Retinal pigment epithelial cell (primary cell): Measurements from ENCODE around the gene BCORL1.

Experiments used
- DNase-seq: peaks from one replicate; pipeline ENCODE4 v3.0.0-alpha.2; 2010; ENCODE audit warnings: low read depth
- H3K4me3 ChIP-seq: 2 replicates; pipeline ENCODE4 v1.5.1; 2011; ENCODE audit warnings: mild to moderate bottlenecking, low read length, control low read depth, moderate library complexity
- TF ChIP-seq, protein P1 (sequence below): conservative IDR thresholded peaks from 2 replicates; pipeline ENCODE4 v1.5.1; 2011; ENCODE audit warnings: low read depth, low read length, control low read depth, inconsistent platforms

Gene BCORL1

DNA sequence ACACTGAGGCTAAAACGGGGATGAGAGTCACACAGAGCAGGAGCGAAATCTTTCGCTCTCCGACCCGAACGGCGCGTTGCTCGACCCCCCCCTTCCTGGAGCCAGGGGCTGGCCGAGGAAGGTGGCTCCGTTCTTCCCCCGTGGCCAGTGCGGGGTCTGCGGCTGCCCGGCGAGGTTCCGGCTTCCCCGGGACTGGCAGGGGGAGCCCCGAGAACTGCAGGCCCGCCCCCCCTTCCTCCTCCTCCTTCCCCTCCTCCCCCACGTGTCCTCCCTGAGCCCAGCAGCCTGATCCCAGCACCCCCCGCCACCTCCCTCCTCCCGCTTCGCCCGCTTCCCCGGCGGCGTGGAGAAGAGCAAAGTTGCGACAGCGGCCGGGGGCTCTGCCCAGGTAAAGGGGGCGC, 2.4 kb upstream of the BCORL1 start:
- no peak for DNase-seq
- peak overlapping the region; percentile 22 for H3K4me3 ChIP-seq
- TF ChIP-seq, protein P1, sequence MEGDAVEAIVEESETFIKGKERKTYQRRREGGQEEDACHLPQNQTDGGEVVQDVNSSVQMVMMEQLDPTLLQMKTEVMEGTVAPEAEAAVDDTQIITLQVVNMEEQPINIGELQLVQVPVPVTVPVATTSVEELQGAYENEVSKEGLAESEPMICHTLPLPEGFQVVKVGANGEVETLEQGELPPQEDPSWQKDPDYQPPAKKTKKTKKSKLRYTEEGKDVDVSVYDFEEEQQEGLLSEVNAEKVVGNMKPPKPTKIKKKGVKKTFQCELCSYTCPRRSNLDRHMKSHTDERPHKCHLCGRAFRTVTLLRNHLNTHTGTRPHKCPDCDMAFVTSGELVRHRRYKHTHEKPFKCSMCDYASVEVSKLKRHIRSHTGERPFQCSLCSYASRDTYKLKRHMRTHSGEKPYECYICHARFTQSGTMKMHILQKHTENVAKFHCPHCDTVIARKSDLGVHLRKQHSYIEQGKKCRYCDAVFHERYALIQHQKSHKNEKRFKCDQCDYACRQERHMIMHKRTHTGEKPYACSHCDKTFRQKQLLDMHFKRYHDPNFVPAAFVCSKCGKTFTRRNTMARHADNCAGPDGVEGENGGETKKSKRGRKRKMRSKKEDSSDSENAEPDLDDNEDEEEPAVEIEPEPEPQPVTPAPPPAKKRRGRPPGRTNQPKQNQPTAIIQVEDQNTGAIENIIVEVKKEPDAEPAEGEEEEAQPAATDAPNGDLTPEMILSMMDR: no peak

DNA sequence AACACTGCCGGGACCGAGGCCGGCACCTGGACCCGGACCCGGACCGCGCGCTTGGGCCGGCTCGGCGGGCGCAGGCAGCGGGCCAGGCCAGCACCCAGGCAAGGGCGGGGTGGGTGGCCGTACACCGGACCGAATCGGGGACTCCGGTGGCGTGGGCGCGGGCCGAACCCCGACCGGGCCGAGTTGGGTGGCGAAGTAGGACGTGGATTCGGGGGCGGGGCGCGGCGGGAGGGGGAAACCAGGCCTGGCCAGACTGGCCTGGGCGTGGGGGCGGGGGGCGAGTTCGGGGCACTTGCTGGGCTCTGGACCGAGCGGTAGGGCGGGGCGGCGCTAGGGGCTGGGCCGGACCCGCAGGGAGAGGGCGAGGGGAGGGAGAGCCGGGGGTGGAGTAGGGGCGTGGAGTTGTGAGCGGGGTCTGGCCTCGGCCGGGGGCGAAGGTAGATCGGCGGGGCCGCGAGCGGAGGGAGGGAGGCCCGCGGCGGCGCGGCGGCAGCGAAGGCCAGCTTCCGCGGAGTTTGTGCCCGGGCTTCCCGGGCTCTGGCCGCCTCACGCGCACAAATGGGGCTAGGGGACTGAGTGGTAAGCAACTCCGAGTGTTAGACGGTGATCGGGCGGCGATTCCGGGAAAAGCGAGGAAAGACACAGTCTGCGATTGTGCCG, 1.8 kb upstream of the BCORL1 start:
- no peak for DNase-seq
- TF ChIP-seq, protein P1: no peak
- no peak overlapping the region for H3K4me3 ChIP-seq

DNA sequence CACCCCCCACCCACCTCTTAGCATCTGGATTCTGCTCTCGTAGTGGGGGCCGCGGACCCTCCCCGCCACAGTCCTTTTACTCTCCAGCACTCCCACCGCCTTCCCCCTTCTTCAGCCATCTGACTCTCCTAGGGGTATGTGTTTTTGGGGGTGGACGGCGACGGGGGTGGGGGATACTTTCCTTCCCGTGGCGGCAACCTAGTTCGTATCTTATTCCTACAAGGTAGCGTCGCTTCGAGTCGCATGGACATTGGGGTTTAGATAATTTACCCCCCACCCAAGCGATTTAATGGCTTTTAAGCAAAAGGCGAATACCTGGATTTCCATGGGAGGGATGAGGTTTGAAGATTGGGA, 1.3 kb upstream of the BCORL1 start:
- no peak for DNase-seq
- H3K4me3 ChIP-seq: no peak overlapping the region
- TF ChIP-seq, protein P1: no peak

DNA sequence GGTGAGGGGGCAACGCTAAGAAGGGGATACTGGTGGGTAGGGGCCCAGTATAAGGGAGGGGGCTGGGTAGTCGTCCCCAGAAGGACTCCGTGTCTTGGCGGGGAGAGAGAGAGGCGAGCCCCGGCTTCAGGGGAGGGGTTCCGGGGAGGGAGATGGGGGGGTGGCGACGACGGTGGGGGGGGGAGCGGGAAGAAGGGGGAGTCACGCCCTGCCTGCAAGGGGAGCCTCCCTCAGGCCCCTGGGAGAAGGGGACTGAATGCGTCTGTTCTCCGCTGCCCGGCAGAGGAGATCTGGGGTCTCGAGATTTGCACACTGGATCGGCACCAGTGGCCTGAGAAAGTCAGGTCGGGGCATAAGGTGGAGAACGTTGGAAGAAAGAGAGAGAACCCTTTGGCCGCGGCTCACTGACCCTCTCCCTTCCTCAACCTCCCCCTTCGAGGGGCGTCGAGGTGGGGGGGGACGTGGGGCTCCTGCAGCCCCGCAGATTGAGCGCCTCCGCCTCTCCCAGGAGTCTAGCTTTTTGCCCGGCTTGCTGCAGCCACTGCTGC, 609 bp upstream of the BCORL1 start:
- TF ChIP-seq, protein P1: no peak
- H3K4me3 ChIP-seq: no peak overlapping the region
- DNase-seq: no peak

DNA sequence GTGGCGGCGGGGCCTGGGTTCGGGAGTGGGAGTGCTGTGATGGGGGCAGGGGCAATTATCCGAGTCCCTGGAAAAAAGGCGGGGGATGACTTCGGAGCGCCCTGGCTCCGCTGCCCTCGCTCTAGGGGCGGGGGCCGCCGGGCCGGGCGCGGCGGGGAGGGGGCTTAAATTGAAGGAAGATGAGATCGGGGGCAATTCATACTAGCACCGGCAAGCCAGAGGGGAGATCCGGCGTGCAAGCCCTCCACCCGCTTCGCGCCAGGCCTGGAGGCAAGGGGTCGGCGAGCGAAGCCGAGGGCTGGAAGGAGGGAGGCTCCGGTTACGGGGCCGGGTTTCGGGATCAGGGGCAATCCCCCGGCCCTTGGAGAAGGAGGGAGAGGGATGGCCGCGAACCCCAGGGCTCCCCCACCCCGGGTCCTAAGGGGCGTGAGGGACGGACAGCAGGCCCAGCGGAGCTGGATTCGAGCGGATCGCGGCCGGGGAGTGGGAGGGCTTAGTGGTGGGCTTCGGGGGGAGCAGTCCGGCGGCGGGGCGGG, 1.2 kb downstream of the BCORL1 start:
- no peak for DNase-seq
- TF ChIP-seq, protein P1: no peak
- no peak overlapping the region for H3K4me3 ChIP-seq

DNA sequence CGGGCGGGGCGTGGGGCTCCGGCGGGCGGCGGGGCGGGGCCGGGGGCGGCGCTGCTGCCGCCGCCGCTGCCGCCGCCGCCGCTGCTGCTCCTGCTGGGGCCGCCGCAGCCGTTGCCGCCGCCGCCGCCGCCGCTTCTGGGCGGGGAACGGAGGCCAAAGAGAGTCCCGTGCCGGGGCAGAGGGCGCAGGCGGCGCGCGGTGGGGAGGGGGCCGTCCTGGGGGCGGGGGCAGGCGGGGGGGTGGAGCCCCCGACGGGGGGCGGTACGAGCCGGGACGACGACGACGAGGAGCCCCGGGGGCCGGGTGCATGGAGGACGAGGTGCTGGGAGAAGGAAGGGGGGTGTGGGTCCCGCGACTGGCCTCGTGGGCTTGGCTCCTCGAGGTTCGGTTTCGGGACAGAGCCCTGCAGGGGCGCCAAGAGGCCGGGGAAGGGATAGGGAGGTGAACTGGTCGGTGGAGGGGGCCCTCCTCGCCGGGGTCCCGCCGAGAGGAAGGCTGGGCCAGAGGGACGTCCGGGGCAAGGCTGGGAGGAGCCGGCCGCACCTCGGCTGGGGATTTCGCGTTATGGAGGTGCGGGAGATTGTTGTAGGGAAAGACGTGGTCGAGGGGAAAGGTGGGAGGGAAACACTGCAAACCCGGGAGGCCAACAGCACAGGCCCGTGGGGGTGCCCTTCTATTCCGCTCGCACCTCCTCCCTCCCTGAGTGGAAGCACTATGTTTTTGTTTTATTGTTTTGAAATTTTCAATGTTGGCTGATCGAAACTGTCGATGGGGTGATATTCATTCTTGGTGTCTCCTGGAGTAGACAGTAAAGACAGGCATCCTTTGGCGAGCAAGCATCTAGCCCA, 1.9 kb downstream of the BCORL1 start:
- peak overlapping the region; percentile 53 for H3K4me3 ChIP-seq

More for the DNA sequence above, 1.9 kb downstream of the BCORL1 start:
- DNase-seq: no peak
- TF ChIP-seq, protein P1: no peak
